BLaER1 treated with 17β-estradiol and CSF1 and Interleukin-3, amounts not matched to agents 10 nM and 100 nM (cell line): Measurements from ENCODE around the gene BATF3.

Experiments used
- H3K27ac ChIP-seq, 11 experiments: shearing (Covaris generic); formaldehyde crosslinking; 2 replicates each; pipeline ENCODE4 v1.8.1; 2022
- H3K27me3 ChIP-seq, 11 experiments: shearing (Covaris generic); formaldehyde crosslinking; 2 replicates each; pipeline ENCODE4 v1.8.1; 2022
- H3K36me3 ChIP-seq, 11 experiments: shearing (Covaris generic); formaldehyde crosslinking; 2 replicates each; pipeline ENCODE4 v1.8.1; 2022
- H3K4me1 ChIP-seq, 10 experiments: shearing (Covaris generic); formaldehyde crosslinking; 2 replicates each; pipeline ENCODE4 v1.8.1; 2022
- H3K4me2 ChIP-seq, 11 experiments: shearing (Covaris generic); formaldehyde crosslinking; 2 replicates each; pipeline ENCODE4 v1.8.1; 2022
- H3K4me3 ChIP-seq, 10 experiments: shearing (Covaris generic); formaldehyde crosslinking; 2 replicates each; pipeline ENCODE4 v1.8.1; 2022
- H3K9ac ChIP-seq, 11 experiments: shearing (Covaris generic); formaldehyde crosslinking; 2 replicates each; pipeline ENCODE4 v1.8.1; 2022
- H3K9me3 ChIP-seq, 11 experiments: shearing (Covaris generic); formaldehyde crosslinking; replicated peaks in 1 of 11; 2 replicates each; pipeline ENCODE4 v1.8.1; 2022
- H4K20me1 ChIP-seq, 11 experiments: shearing (Covaris generic); formaldehyde crosslinking; 2 replicates each; pipeline ENCODE4 v1.8.1; 2022
- Cebpa-rat ChIP-seq, 11 experiments: shearing (Covaris generic); IDR thresholded peaks; 2 replicates each; pipeline ENCODE4 v1.8.1; 2022

BATF3 gene, protein sequence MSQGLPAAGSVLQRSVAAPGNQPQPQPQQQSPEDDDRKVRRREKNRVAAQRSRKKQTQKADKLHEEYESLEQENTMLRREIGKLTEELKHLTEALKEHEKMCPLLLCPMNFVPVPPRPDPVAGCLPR

DNA sequence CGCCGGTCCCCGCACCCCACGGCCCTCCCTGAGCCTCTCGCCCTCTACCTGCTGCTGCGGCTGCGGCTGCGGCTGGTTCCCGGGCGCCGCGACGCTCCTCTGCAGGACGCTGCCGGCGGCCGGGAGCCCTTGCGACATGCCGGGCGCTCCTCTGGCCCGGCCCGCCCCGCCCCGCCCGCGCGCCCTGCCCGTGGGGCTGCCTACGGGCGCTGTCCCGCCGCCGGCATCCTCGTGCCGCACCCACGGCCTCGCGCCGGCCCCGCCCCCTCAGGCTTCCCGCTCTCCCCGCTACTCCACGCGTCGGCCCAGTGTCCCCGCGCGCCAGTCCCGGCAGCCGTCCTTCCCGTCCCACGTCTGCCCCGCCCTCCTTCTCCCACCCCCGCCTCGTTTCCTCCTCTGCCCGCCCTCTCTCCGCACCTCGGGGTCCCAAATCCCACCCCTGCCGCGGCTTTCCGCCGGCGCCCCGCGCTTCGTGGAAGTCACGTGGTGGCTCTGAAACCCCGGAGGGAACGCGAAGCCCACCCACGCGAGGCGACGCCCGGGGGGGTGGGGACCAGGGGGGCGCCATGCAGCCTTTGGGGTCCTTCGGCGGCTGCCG lies at the start of gene BATF3:
Gene BATF3 (minus strand): TSS at position 216 of the 598 bp plus-strand sequence. CDS start 78 bp downstream, at position 138.
- H4K20me1 ChIP-seq: peaks cover 0 to 7% (median 0%) of the 10 kb centered on the region in 11 experiments; a peak in 3 of 22 replicates
- H3K4me2 ChIP-seq: peak within 1 kb of the TSS; percentile 89 to 99 (median 97)
- H3K9ac ChIP-seq: peak within 1 kb of the TSS; percentile 70 to 85 (median 82)
- H3K4me3 ChIP-seq: peak within 1 kb of the TSS; percentile 62 to 82 (median 72)
- peak within 1 kb of the TSS; percentile 57 to 85 (median 77); a peak in 21 of 22 replicates for H3K27ac ChIP-seq
- no peak for TF ChIP-seq Cebpa-rat (IDR thresholded peaks at IDR 0.05)
- peaks cover 33 to 68% (median 55%) of the 10 kb centered on the region in 10 experiments for H3K4me1 ChIP-seq
- no peaks in the 10 kb centered on the region for H3K9me3 ChIP-seq
- H3K36me3 ChIP-seq: peaks cover 0 to 27% (median 23%) of the 10 kb centered on the region in 11 experiments; a peak in 20 of 22 replicates
- peaks cover 0 to 8% (median 0%) of the 10 kb centered on the region in 11 experiments; a peak in 2 of 22 replicates for H3K27me3 ChIP-seq

DNA sequence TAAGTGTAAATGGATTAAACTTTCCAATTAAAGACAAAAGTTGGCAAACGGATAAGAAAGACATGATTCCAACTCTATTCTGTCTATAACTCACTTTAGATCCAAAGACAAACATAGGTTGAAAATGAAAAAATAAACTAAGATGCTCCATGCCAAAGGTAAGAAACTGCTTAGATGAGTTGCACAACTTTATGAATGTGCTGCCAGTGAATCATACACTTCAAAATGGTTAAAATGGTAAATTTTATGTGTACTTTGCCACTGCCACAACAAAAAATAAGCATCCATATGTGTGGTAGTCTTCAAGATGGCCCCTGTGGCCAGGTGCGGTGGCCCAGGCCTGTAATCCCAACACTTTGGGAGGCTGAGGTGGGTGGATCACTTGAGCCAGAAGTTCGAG lies 46.9 kb upstream of the BATF3 start:
- H3K27ac ChIP-seq: no peak overlapping the region
- H3K9ac ChIP-seq: no peak overlapping the region
- H3K27me3 ChIP-seq: no peaks in the 10 kb centered on the region
- no peak overlapping the region for H3K4me2 ChIP-seq
- H3K4me3 ChIP-seq: no peak overlapping the region
- peaks cover 0 to 24% (median 17%) of the 10 kb centered on the region in 10 experiments; a peak in 18 of 20 replicates for H3K4me1 ChIP-seq
- peaks cover 11 to 22% (median 17%) of the 10 kb centered on the region in 11 experiments; a peak in 21 of 22 replicates for H3K9me3 ChIP-seq
- H4K20me1 ChIP-seq: no peaks in the 10 kb centered on the region
- H3K36me3 ChIP-seq: peaks cover 12 to 44% (median 28%) of the 10 kb centered on the region in 11 experiments; a peak in 20 of 22 replicates
- TF ChIP-seq Cebpa-rat (IDR thresholded peaks at IDR 0.05): no peak

DNA sequence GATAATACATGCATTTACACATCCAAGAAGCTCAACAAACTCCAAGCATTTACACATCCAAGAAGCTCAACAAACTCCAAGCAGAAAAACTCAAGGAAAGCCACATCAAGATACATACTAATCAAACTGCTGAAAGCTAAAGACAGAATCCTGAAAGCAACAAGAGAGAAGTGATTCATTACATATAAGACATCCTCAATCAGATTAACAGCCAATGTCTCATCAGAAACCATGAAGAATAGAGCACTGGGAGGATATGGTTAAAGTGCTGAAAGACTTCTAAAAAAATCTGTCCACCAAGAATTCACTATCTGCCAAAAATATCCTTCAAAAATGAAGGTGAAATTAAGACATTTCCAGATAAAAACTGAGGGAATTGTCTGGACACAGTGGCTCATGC lies 45.7 kb upstream of the BATF3 start:
- peaks cover 15 to 26% (median 20%) of the 10 kb centered on the region in 11 experiments for H3K9me3 ChIP-seq
- H3K27me3 ChIP-seq: no peaks in the 10 kb centered on the region
- H3K27ac ChIP-seq: no peak overlapping the region
- peaks cover 18 to 52% (median 35%) of the 10 kb centered on the region in 11 experiments; a peak in 20 of 22 replicates for H3K36me3 ChIP-seq
- TF ChIP-seq Cebpa-rat (IDR thresholded peaks at IDR 0.05): no peak
- no peaks in the 10 kb centered on the region for H4K20me1 ChIP-seq
- no peak overlapping the region for H3K9ac ChIP-seq
- H3K4me3 ChIP-seq: no peak overlapping the region
- H3K4me2 ChIP-seq: no peak overlapping the region
- H3K4me1 ChIP-seq: peaks cover 0 to 11% (median 8%) of the 10 kb centered on the region in 10 experiments; a peak in 18 of 20 replicates

DNA sequence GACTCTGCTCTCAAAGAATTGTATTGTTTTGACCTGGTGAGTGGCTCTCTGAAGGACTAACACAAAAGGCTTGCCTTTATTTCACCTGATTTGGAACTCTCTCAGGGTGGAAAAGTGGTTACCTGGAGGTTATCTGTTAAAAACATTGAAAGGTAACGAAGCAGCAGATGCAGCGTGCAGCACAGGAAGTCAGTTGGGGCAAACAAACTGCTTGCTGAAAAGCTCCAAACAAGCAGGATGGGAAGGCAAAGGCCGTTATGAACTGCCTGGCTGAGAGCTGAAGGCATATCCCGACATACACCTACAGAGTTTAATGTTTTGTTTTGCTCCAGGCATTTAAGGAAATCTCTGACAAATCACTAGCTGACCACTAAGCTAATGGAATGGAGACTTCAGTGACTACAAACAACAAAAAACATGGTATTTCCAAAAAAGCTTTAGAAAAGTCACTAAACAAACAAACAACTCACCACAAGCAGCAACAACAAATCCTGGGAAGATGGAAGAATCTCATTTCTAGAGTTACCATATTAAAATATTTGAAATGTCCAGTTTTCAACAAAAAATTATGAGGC lies 44.3 kb upstream of the BATF3 start:
- no peaks in the 10 kb centered on the region for H3K27me3 ChIP-seq
- H3K36me3 ChIP-seq: peaks cover 20 to 57% (median 37%) of the 10 kb centered on the region in 11 experiments; a peak in 21 of 22 replicates
- H3K4me3 ChIP-seq: no peak overlapping the region
- TF ChIP-seq Cebpa-rat (IDR thresholded peaks at IDR 0.05): no peak
- no peak overlapping the region for H3K4me2 ChIP-seq
- H3K27ac ChIP-seq: no peak overlapping the region
- no peaks in the 10 kb centered on the region for H4K20me1 ChIP-seq
- no peak overlapping the region for H3K9ac ChIP-seq
- H3K9me3 ChIP-seq: peaks cover 15 to 26% (median 20%) of the 10 kb centered on the region in 11 experiments
- no peaks in the 10 kb centered on the region; a peak in 1 of 20 replicates for H3K4me1 ChIP-seq

DNA sequence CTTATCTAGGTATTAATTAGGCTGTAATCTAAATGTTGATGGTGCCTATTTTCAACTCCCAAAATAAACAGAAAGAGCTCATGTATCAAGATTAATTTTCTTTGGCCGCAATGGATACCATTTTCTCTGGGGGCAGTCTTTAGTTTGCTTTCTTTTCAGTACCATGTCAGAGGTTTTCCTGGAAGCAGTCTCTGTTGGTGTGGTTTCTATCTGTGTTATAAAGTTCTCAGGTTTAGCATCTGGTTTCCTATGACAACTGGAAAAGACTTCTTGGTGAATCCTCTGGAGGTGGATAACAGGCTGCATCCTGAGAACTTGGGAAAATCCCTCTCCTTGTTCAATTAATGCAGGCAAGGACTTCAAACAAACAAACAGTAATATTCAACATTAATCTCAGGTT lies 38.7 kb upstream of the BATF3 start:
- H3K9me3 ChIP-seq: peaks cover 0 to 8% (median 6%) of the 10 kb centered on the region in 11 experiments; a peak in 12 of 22 replicates
- no peak overlapping the region for H3K4me3 ChIP-seq
- H3K4me1 ChIP-seq: no peaks in the 10 kb centered on the region
- TF ChIP-seq Cebpa-rat (IDR thresholded peaks at IDR 0.05): no peak
- no peaks in the 10 kb centered on the region for H3K27me3 ChIP-seq
- no peaks in the 10 kb centered on the region for H4K20me1 ChIP-seq
- peaks cover 20 to 63% (median 38%) of the 10 kb centered on the region in 11 experiments for H3K36me3 ChIP-seq
- H3K27ac ChIP-seq: no peak overlapping the region
- no peak overlapping the region for H3K4me2 ChIP-seq
- H3K9ac ChIP-seq: no peak overlapping the region

DNA sequence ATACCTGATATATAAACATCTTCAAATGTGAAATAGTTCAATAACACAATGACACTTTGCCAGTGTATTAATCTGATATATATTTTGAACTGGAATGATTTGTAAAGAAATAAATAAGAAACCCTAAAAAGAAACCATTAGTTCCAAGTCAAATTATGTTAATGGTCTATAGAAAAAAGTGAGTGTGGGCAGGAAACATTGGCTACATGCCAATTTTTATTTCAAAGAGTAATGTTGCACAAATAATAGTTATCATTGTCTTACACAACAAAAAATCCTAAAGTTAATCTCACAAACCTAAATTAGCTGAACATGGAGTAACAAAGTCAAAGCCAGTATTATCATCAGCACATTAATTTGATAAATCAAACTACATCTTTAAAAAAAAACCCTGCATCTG lies 37.9 kb upstream of the BATF3 start:
- Histone ChIP-seq H3K27ac (no peak overlapping the region), H3K9me3 (peaks cover 0 to 8% (median 6%) of the 10 kb centered on the region in 11 experiments; a peak in 12 of 22 replicates), H3K36me3 (peaks cover 22 to 70% (median 44%) of the 10 kb centered on the region in 11 experiments)

DNA sequence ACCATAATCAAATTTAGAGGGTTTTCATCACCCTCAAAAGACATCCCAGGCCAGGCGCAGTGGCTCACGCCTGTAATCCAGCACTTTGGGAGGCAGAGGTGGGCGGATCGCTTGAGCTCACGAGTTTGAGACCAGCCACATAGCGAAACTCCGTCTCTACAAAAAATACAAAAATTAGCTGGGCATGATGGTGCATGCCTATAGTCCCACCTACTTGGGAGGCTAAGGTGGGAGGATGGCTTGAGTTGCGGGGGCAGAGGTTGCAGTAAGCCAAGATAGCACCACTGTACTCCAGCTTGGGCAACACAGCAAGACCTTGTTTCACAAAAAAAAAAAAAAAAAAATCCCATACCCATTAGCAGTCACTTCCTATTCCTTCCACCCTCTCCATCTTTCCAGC lies 33.5 kb upstream of the BATF3 start:
- Histone ChIP-seq H3K27ac (no peak overlapping the region), H3K36me3 (peaks cover 8 to 46% (median 27%) of the 10 kb centered on the region in 11 experiments; a peak in 20 of 22 replicates), H3K4me2 (no peak overlapping the region), H3K27me3 (no peaks in the 10 kb centered on the region), H3K9ac (no peak overlapping the region), H3K4me1 (no peaks in the 10 kb centered on the region), H4K20me1 (no peaks in the 10 kb centered on the region), H3K9me3 (no peaks in the 10 kb centered on the region), H3K4me3 (no peak overlapping the region)
- no peak for TF ChIP-seq Cebpa-rat (IDR thresholded peaks at IDR 0.05)

More for the DNA sequence above, 37.9 kb upstream of the BATF3 start:
- no peak overlapping the region for H3K4me3 ChIP-seq
- TF ChIP-seq Cebpa-rat (IDR thresholded peaks at IDR 0.05): no peak
- no peaks in the 10 kb centered on the region for H4K20me1 ChIP-seq
- H3K4me1 ChIP-seq: no peaks in the 10 kb centered on the region
- H3K4me2 ChIP-seq: no peak overlapping the region
- H3K27me3 ChIP-seq: no peaks in the 10 kb centered on the region
- no peak overlapping the region for H3K9ac ChIP-seq

DNA sequence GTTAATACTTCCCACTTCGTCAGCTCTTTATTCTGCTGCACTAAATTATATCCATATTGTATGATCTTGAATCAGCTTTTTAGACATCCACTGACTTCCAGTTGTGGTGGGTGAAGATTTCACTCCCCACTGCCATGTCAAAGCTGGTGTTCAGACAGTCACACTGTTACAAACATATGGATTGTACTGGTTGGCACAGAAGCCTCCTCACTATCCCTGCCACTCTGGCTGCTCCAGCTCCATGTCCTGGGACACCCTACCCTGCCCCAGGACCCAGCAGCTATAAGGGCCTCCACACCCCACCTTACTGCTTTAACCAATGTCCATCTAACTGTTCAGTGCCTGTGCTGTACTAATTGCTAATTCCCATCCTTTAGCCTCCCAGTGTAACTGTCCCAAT lies 32.0 kb upstream of the BATF3 start:
- H3K36me3 ChIP-seq: peaks cover 11 to 46% (median 30%) of the 10 kb centered on the region in 11 experiments; a peak in 21 of 22 replicates
- no peaks in the 10 kb centered on the region for H3K27me3 ChIP-seq
- H3K4me1 ChIP-seq: no peaks in the 10 kb centered on the region
- no peak overlapping the region for H3K27ac ChIP-seq
- no peak overlapping the region for H3K4me3 ChIP-seq
- no peaks in the 10 kb centered on the region for H4K20me1 ChIP-seq
- no peak for TF ChIP-seq Cebpa-rat (IDR thresholded peaks at IDR 0.05)
- no peak overlapping the region for H3K9ac ChIP-seq
- no peak overlapping the region for H3K4me2 ChIP-seq
- H3K9me3 ChIP-seq: peaks cover 0 to 4% (median 2%) of the 10 kb centered on the region in 11 experiments; a peak in 13 of 22 replicates

DNA sequence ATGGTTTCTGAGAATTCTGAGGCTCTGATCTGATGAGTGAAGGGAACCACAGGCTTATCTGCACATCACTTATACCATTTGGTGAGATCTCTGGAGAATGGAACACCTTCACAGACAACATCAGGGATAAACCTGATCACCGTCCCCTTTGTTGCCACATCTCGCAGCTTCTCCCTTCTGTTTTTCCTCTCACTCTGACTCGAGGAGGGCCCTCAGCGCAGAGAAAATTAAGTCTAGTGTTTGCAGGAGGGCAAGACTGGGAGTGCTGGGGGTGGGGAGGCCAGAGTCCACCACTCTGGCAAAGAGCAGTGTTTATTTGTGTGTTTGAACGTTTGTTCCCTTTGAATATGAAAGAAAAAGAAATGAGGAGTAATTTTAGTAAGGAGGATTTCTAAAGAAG lies 29.0 kb upstream of the BATF3 start:
- peaks cover 9 to 29% (median 14%) of the 10 kb centered on the region in 11 experiments; a peak in 14 of 22 replicates for H3K36me3 ChIP-seq
- peaks cover 0 to 1% (median 0%) of the 10 kb centered on the region in 10 experiments; a peak in 2 of 20 replicates for H3K4me1 ChIP-seq
- H3K4me3 ChIP-seq: no peak overlapping the region
- no peaks in the 10 kb centered on the region for H4K20me1 ChIP-seq
- no peak overlapping the region for H3K9ac ChIP-seq
- no peak for TF ChIP-seq Cebpa-rat (IDR thresholded peaks at IDR 0.05)
- no peaks in the 10 kb centered on the region for H3K27me3 ChIP-seq
- no peak overlapping the region for H3K4me2 ChIP-seq
- H3K27ac ChIP-seq: no peak overlapping the region
- peaks cover 19 to 34% (median 28%) of the 10 kb centered on the region in 11 experiments; a peak in 21 of 22 replicates for H3K9me3 ChIP-seq
